Nasal cavity respiratory epithelium epithelial cell of viscerocranial mucosa (primary cell): ENCODE data around the gene SMAD3. TPM values are rescaled to one million over a fixed set of nuclear protein-coding genes. Genes with fewer than 3 reads are reported as not detected.

Source experiments
- total RNA-seq: library from RNA; depleted of rRNA; stranded (reverse); fragments of >200 nt; gene quantifications from 2 replicates; pipeline ENCODE4 v1.2.3, GENCODE V29; 2014

Gene SMAD3
- total RNA-seq, result 5.5 and 49.5 TPM in 2 replicates

GRCh38 chr15:67065531-67066005 is at the start of gene SMAD3:
TSS of gene SMAD3 (plus strand) at chr15:67065602. CDS start at chr15:67066155, 553 bp downstream.

Other genes with a start within 250 kb of the SMAD3 start
- 74.2 and 96.0 TPM in 2 replicates for gene AAGAB, start 189.1 kb downstream of the SMAD3 start, total RNA-seq
- gene IQCH, start 189.2 kb downstream of the SMAD3 start, total RNA-seq, result 3.1 and 7.0 TPM in 2 replicates